Retinal pigment epithelial cell (primary cell): ENCODE results near the gene PNKD.
A peak's percentile ranks its signal among the peaks of the same experiment; 100 is the strongest.

Source experiments
- DNase-seq: peaks from one replicate; pipeline ENCODE4 v3.0.0-alpha.2; 2010; ENCODE audit warnings: low read depth
- H3K4me3 ChIP-seq: 2 replicates; pipeline ENCODE4 v1.5.1; 2011; ENCODE audit warnings: mild to moderate bottlenecking, low read length, control low read depth, moderate library complexity
- CTCF ChIP-seq: conservative IDR thresholded peaks from 2 replicates; pipeline ENCODE4 v1.5.1; 2011; ENCODE audit warnings: low read depth, low read length, control low read depth, inconsistent platforms

PNKD gene

GRCh38 chr2:218269900-218270720 lies at the start of gene PNKD, which contains the start of gene AAMP:
TSS of gene PNKD (plus strand) at chr2:218270519. CDS start at chr2:218270536, 17 bp downstream.
TSS of gene AAMP (minus strand) at chr2:218270137. CDS start at chr2:218270086, 51 bp downstream.
- no peak for TF ChIP-seq CTCF
- DNase-seq: peak; percentile 96
- H3K4me3 ChIP-seq: peak within 1 kb of the TSS; percentile 98

GRCh38 chr2:218221000-218221399 lies 49.3 kb upstream of the PNKD start:
- no peak overlapping the region for H3K4me3 ChIP-seq
- TF ChIP-seq CTCF: no peak
- no peak for DNase-seq

- DNase-seq: no peak
- H3K4me3 ChIP-seq: no peak overlapping the region
These were observed 47.3 kb upstream of the PNKD start for GRCh38 chr2:218223046-218223445.

GRCh38 chr2:218224186-218224585 lies 46.1 kb upstream of the PNKD start:
- no peak for TF ChIP-seq CTCF
- no peak overlapping the region for H3K4me3 ChIP-seq
- DNase-seq: no peak

More at GRCh38 chr2:218223046-218223445, 47.3 kb upstream of the PNKD start:
- no peak for TF ChIP-seq CTCF

GRCh38 chr2:218226903-218227302 lies 43.4 kb upstream of the PNKD start:
- H3K4me3 ChIP-seq: no peak overlapping the region
- no peak for TF ChIP-seq CTCF
- no peak for DNase-seq

- no peak for DNase-seq
- H3K4me3 ChIP-seq: no peak overlapping the region
- TF ChIP-seq CTCF: no peak
These were observed 41.8 kb upstream of the PNKD start for GRCh38 chr2:218228366-218229090.
